Vagina (tissue), 2 donors: Measurements from ENCODE around the gene RHOA. TPM values are rescaled to one million over a fixed set of nuclear protein-coding genes. Genes with fewer than 3 reads are reported as not detected.

Experiments used
- DNase-seq, 2 donors: peaks; one replicate each; pipeline ENCODE4 v3.0.0-alpha.2; 2017; ENCODE audit errors: extremely low spot score in 2 of 2
- H3K27ac ChIP-seq: fragments of 200-600 bp; sonication (generic); one replicate; pipeline ENCODE4 v1.5.1; 2019
- H3K27me3 ChIP-seq: fragments of 200-600 bp; sonication (generic); one replicate; pipeline ENCODE4 v1.5.1; 2019
- H3K36me3 ChIP-seq, 2 donors: fragments of 200-600 bp; sonication (generic); one replicate each; pipeline ENCODE4 v1.5.1; 2017 to 2019
- H3K4me1 ChIP-seq: fragments of 200-600 bp; sonication (generic); one replicate; pipeline ENCODE4 v1.5.1; 2019
- H3K4me3 ChIP-seq, 2 donors: fragments of 200-600 bp; sonication (generic); 1 replicate in 1 of 2; 2 replicates in 1 of 2; pipeline ENCODE4 v1.5.1; 2016 to 2019
- H3K9me3 ChIP-seq: fragments of 200-600 bp; sonication (generic); one replicate; pipeline ENCODE4 v1.5.1; 2019
- POLR2A ChIP-seq, 2 donors: fragments of 450-650 bp; IDR thresholded peaks; one replicate each; pipeline ENCODE4 v1.6.1; 2017; ENCODE audit warnings: antibody characterized with exemption in 2 of 2, mild to moderate bottlenecking in 2 of 2, moderate library complexity in 2 of 2
- POLR2AphosphoS5 ChIP-seq, 2 donors: sonication (generic); formaldehyde crosslinking; IDR thresholded peaks; one replicate each; pipeline ENCODE4 v1.9.0; 2017; ENCODE audit warnings: antibody characterized with exemption in 2 of 2, mild to moderate bottlenecking in 2 of 2, low read depth in 1 of 2; ENCODE audit not compliant: insufficient read depth in 1 of 2
- intact Hi-C: fragments of 100-400 bp; cut with DNase I; formaldehyde crosslinking; loops from one replicate; pipeline ENCODE4 v1.15.1; 2023
- total RNA-seq: library from RNA; depleted of rRNA; stranded (reverse); fragments of >200 nt; gene quantifications from one replicate; pipeline ENCODE4 v1.2.3, GENCODE V29; 2016
- TF ChIP-seq, protein P1 (sequence below), 3 experiments: fragments of 450-650 bp in 2 of 3; fragments of 200-600 bp in 1 of 3; sonication (generic) in 1 of 3; IDR thresholded peaks; one replicate each; pipeline ENCODE4 v1.5.1; 2017 to 2019; ENCODE audit warnings: antibody characterized with exemption in 3 of 3, mild to moderate bottlenecking in 2 of 3, moderate library complexity in 2 of 3

RHOA gene
- total RNA-seq, 1 donor from 2014 or later, result 377 TPM

DNA sequence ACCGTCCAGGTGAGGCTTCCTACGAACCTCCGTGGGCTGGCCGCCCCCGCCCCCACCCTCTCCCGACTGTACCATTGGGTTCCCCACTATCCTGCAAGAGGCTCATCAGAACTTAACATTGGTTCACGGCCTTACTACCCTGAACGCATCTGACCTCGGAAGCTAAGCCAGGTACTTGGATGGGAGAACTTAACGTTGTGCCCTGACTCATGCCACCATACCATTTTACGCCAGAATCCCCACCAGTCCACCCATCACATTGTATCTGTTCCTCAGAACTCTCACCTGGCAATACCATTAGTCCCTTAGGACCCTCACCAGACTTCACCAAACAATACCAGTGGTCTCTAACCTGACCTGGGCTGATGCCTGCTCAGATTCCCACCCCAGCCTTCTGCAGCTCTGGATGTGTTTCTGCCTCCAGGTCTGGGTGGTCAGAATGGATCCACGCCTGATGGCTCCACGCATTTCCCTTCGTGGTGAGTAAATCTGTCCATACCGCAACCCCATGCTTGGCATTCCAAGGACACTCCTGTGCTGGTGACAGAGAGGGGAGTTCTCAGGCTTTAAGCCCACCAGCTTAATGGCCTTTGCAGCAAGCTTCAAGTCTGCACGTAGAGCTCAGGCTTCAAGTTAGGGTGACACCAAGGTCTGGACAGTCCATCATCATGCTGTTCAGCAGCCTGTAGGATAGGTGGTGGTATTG lies 1.0 kb upstream of the RHOA start:
- TF ChIP-seq, protein P1, sequence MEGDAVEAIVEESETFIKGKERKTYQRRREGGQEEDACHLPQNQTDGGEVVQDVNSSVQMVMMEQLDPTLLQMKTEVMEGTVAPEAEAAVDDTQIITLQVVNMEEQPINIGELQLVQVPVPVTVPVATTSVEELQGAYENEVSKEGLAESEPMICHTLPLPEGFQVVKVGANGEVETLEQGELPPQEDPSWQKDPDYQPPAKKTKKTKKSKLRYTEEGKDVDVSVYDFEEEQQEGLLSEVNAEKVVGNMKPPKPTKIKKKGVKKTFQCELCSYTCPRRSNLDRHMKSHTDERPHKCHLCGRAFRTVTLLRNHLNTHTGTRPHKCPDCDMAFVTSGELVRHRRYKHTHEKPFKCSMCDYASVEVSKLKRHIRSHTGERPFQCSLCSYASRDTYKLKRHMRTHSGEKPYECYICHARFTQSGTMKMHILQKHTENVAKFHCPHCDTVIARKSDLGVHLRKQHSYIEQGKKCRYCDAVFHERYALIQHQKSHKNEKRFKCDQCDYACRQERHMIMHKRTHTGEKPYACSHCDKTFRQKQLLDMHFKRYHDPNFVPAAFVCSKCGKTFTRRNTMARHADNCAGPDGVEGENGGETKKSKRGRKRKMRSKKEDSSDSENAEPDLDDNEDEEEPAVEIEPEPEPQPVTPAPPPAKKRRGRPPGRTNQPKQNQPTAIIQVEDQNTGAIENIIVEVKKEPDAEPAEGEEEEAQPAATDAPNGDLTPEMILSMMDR (IDR thresholded peaks at IDR 0.05), result no peak
- TF ChIP-seq POLR2AphosphoS5 (IDR thresholded peaks at IDR 0.05; ENCODE audit: insufficient read depth in 1 of 2, low read depth in 1 of 2) (no peak), POLR2A (IDR thresholded peaks at IDR 0.05) (no peak)
- DNase-seq, result no peak
- peak overlapping the region; percentile 95 for H3K27ac ChIP-seq
- H3K9me3 ChIP-seq, result no peaks in the 10 kb centered on the region
- H3K4me3 ChIP-seq, result peak overlapping the region; percentile 84 to 89
- H3K36me3 ChIP-seq, result no peaks in the 10 kb centered on the region
- intact Hi-C loops, result no loop called here
- H3K4me1 ChIP-seq, result peaks cover 59% of the 10 kb centered on the region
- no peaks in the 10 kb centered on the region for H3K27me3 ChIP-seq

DNA sequence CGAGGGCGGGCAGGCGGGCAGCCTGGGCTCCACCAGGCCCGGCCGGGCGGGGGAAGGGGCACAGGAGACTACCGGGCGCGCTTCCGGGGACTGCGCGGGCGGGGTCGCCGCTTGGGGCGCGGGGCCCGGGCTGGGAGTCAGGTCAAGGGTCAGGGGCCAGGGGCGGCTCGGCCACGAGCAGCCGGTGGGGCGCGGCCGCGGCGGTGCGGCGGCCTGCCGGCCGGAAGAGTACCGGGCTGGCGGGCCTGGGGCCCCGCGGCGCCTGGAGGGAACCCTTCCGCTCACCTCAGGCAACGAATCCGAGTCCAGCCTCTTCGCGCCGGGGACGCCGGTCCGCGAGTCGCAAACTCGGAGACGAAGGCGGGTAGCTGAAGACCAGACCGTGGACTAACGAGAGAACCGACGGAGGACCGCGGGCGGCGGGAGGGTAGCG lies 225 bp downstream of the RHOA start:
- no peak for TF ChIP-seq POLR2A (IDR thresholded peaks at IDR 0.05)
- no peak for TF ChIP-seq POLR2AphosphoS5 (IDR thresholded peaks at IDR 0.05; ENCODE audit: insufficient read depth in 1 of 2, low read depth in 1 of 2)
- TF ChIP-seq, protein P1 (IDR thresholded peaks at IDR 0.05), result no peak
- intact Hi-C loops, result no loop called here
- H3K9me3 ChIP-seq, result no peaks in the 10 kb centered on the region
- peak overlapping the region; percentile 87 to 89 for H3K4me3 ChIP-seq
- H3K4me1 ChIP-seq, result peaks cover 70% of the 10 kb centered on the region
- peak overlapping the region; percentile 95 for H3K27ac ChIP-seq
- DNase-seq, result no peak
- H3K36me3 ChIP-seq, result no peaks in the 10 kb centered on the region
- H3K27me3 ChIP-seq, result no peaks in the 10 kb centered on the region

DNA sequence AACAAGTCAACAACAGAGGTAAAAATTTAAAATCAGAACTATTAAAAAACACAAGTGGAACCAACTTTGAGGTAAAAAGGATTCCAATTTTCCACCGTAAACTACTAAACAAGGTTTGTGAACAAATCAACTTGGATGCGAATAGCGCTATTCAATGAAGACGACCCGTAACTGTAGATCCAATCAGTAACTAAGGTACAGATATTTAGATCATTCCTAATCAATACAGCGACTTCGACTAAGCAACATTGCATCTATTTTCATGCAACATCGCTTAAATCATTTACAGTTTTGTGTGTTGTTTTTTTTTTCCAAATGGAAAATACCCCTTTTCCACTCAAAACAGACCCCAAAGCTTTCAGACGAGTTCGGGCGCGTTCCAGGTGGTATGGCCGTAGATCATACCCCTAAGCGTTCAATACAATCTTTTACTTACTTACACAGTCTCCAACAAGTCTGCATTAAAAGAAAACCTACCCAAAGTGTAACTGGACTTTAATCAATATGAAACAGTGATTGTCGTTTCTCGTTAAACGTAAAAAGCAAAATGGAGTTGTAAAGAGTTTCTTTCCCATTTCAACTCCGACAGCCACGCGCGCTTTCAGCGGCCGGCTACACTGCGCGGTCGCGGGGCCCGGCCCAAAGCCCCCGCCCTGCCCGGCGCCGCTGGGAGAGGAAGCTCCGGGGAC lies 786 bp downstream of the RHOA start:
- intact Hi-C loops, result no loop called here
- no peaks in the 10 kb centered on the region for H3K36me3 ChIP-seq
- peak overlapping the region; percentile 95 for H3K27ac ChIP-seq
- no peaks in the 10 kb centered on the region for H3K27me3 ChIP-seq
- TF ChIP-seq POLR2A (IDR thresholded peaks at IDR 0.05), result no peak
- TF ChIP-seq, protein P1 (IDR thresholded peaks at IDR 0.05), result no peak
- TF ChIP-seq POLR2AphosphoS5 (IDR thresholded peaks at IDR 0.05; ENCODE audit: insufficient read depth in 1 of 2, low read depth in 1 of 2), result no peak
- H3K9me3 ChIP-seq, result no peaks in the 10 kb centered on the region
- peak overlapping the region; percentile 87 to 89 for H3K4me3 ChIP-seq
- no peak for DNase-seq
- H3K4me1 ChIP-seq, result peaks cover 70% of the 10 kb centered on the region

DNA sequence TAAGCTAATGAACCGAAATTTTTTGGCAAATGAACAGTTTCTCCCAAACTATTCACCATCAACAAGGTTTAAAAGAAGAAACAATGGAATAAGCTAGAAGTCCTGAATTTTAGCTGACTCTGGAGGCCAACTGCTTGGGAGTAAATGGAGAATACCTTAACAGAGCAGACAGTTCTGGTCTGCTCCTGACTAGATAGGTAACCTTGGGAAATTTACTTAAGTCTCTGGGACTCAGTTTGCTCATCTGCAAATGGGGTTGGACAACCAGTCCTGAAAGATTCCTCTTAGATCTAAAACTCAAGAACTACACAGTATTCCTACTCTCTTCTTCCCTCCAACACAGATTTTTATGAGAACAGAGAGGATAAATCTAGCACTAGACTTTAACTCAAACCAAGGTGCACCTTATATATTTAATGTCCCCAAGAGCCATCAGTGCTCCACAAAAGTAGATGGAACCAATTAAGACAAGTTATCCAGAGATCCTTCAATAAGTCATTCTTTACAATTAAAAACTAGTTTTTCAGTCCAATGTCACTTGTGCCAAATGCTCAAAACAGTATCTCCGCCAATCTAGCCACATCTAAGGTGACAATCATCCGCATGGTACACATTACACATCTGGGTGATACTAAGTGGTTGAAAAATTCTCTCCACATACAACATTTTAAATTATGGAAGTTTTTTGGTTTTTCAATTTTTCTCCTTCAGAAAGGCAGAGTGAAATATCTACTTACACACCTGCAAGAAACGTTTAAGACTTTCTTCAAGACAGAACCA lies 1.5 kb downstream of the RHOA start:
- no peaks in the 10 kb centered on the region for H3K9me3 ChIP-seq
- DNase-seq, result no peak
- intact Hi-C loops, result no loop called here
- no peaks in the 10 kb centered on the region for H3K36me3 ChIP-seq
- peaks cover 73% of the 10 kb centered on the region for H3K4me1 ChIP-seq
- no peak for TF ChIP-seq POLR2AphosphoS5 (IDR thresholded peaks at IDR 0.05; ENCODE audit: insufficient read depth in 1 of 2, low read depth in 1 of 2)
- TF ChIP-seq POLR2A (IDR thresholded peaks at IDR 0.05), result no peak
- TF ChIP-seq, protein P1 (IDR thresholded peaks at IDR 0.05), result no peak
- no peaks in the 10 kb centered on the region for H3K27me3 ChIP-seq
- peak overlapping the region; percentile 95 for H3K27ac ChIP-seq
- H3K4me3 ChIP-seq, result peak overlapping the region; percentile 87 to 89
